Activated CD8-positive, alpha-beta memory T cell treated with anti-CD3 and anti-CD28 coated beads for 48 hours (primary cell): Measurements from ENCODE around the gene LPP.
"Not testable (repeated sequence)": the region's sequence is repeated elsewhere in the genome, so short reads cannot be mapped to it uniquely, and the experiment has no call there.

Source experiments
- DNase-seq, 3 experiments: peaks; one replicate each; pipeline ENCODE4 v3.0.0-alpha.2; 2020; ENCODE audit warnings: low read depth in 2 of 3, low spot score in 2 of 3

LPP gene

GRCh38 chr3:188396251-188396650 lies 242.3 kb downstream of the LPP start:
- DNase-seq = no peak

GRCh38 chr3:188396900-188397299 lies 242.9 kb downstream of the LPP start:
- DNase-seq = no peak

DNA sequence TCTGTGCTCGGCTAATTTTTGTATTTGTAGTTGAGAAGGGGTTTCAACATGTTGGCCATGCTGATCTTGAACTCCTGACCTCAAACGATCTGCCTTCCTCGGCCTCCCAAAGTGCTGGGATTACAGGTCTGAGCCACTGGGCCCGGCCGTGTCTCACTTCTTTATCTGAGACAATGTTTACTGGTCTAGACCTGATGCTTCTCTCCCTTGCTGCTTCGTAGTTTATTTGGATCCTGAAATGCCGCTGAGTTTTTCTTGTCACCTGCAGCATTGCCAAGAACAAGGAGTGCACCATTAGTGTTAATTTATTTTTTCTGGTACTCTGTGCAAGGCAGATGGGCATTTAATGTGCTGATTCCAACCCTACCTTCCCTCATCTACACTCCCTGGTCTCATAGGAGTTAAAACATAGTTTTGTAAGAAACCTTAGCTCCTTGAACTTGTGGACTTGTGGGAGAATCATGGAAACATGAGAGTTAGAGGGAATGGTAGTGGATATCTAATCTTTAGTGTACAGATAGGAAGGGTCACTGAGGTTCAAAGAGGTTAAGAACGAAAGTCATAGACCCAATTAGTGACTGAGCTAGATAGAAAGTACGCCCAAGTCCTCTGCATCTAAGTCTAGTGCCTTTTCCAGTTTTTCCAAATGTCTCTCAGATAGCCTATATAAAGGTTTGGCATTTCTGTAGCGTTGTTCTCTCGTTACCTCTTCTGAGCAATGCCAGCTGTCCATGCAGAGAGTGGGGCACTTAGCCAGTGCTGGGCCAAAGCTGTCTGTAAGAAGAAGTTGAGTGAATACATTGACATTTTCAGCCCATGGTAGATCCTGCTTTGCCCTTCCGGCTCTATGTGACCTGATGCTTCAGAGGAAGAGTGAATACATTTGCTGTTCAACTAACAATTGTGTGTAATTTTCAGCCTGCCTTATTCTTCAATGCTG lies 244.1 kb downstream of the LPP start:
- no peak for DNase-seq

- no peak for DNase-seq
Observed at GRCh38 chr3:188400494-188401243, 246.7 kb downstream of the LPP start.

- no peak for DNase-seq
Observed at GRCh38 chr3:188401244-188401993, 247.5 kb downstream of the LPP start.

- no peak for DNase-seq
Observed at GRCh38 chr3:188402229-188402628, 248.3 kb downstream of the LPP start.

DNA sequence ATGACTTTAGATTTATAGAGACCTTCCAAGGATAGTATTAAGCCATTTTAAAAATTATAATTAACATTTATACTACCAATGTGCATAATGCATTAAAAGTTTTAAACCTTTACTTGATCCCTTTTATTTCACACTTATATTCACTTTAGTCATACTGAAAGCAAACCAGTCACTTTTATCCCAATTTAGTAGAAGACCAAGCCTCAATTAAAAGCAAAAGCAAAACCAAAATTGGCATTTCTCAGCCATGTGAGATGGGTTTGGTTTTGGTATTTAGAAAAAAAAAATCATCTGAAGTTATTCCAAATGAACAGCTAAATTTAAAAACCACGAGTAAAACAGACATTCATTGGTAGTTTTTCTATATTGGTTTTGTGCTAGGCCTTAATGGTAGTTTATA lies 249.4 kb downstream of the LPP start:
- no peak for DNase-seq

- DNase-seq = no peak
Observed at GRCh38 chr3:188404124-188404523, 250.2 kb downstream of the LPP start.

DNA sequence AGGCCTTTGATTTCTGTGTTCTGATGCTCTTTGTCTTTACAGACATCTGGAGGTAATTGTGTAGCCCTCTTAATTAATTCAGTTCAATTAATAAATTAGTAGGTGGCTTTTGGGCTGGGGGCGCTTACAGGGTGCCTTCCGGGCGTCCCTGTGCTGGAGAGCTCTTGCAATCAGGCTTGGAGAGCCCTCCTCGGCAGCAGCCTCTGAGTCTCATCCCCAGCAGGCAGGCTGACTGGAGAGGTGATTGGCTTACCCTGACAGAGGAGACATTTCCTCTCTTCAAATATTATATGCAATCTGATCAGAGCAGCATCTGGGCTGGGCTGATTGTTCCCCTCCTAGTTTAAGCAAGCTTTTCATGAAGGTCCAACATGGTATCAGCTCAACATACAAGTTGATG lies 250.7 kb downstream of the LPP start:
- no peak for DNase-seq

- DNase-seq = no peak
Observed at GRCh38 chr3:188407158-188407880, 253.4 kb downstream of the LPP start.

DNA sequence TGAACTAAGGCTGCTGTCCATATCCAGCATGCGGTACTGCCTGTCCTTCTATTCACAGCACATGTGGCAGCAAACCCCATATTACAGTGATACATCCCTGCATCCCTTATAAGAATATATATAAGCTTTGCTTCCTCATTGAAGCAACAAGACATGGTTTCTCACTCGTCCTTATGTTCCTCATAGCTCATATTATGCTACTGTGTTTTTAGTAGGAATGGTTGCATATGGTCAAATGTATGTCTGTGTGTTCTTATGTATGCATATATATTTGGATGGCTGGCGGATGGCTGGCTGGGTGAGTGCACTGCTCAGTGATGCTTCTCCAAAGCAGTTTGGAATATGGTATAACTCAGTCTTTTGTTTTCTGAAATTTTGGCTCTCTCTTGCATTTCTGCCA lies 254.9 kb downstream of the LPP start:
- DNase-seq = no peak

DNA sequence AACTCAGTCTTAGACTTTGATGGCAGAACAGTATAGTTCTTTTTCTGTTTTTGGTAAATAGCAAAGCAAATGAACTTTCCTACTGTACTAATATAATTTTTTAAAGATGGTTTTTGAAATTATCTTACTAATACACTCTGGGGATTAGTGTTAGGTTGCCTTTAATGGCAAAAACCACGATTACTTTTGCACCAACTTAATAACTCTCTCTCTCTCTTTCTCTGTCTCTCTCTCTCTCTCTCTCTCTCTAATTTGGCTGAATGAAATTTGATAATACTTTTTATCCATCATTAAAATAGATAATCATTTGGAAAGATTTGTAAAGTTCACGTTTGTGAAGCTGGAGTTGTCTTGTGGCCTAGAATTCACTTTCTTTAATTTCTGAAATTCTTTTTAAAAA lies 257.8 kb downstream of the LPP start:
- DNase-seq = no peak

DNA sequence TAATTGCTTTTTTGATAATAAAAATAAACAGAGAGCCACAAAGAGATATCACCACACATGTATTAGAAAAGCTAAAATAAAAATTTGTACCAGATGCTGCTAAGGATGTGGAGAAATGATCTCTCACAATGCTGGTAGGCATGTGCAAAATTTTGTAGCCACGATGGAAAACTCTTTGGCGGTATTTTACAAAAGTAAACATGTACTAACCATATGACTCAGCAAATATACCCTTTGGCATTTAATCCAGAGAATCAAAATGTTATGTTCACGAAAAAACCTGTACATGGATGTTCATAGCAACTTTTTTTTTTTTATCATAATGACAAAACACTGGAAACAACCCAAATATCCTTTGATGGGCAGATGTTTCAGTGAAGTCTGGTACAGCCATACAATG lies 261.2 kb downstream of the LPP start:
- DNase-seq = no peak

DNA sequence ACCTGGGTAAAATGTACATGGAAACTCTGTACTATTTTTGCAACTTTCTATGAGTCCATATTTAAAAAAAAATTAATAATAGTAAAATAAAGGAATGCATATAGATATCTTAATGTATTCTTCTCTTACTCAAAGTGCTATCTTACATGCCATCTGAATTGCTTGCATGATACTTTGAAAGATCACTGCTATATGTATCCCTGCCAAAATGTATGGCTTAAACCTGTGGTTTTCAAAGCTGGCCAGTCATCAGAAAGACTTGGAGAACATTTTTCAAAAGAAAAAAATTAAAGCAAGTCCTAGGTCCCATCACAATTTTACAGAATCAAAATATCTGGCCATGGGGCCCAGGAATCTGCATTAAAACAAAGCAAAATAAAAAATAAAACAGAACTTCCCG lies 262.1 kb downstream of the LPP start:
- DNase-seq = no peak

GRCh38 chr3:188417271-188417696 lies 263.3 kb downstream of the LPP start:
- no peak for DNase-seq

- no peak for DNase-seq
Observed at GRCh38 chr3:188417766-188418165, 263.8 kb downstream of the LPP start.

DNA sequence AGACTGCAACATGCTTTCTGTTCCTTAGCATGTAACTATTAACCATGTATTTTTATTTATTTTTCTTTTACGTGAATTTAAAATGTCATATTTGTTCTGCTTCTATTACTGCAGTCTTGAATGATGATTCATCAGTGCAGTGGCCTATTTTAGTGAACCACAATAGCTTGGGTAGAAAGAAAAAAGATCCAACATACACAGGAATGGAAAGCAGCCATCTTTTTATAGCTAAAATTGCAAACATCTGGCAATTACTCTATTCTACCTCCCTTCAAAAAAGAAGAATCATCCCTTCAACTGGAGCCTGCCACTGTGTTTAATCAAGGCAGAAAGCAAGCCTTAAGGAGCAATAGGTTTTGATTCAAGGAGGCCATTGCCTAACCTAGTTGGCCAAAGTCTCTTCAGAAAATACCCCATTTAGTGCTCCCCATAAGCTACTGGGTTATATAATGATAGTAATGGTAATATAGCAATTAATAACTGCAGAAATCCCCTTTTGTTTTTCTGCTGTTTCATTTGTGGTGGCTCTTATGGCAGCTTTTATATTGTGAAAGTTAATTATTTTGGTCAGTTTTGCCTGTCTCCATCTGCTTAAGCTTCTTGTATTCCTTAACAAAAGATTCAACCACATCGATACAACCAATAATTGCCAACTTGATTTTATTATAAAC lies 267.3 kb downstream of the LPP start:
- DNase-seq = no peak

DNA sequence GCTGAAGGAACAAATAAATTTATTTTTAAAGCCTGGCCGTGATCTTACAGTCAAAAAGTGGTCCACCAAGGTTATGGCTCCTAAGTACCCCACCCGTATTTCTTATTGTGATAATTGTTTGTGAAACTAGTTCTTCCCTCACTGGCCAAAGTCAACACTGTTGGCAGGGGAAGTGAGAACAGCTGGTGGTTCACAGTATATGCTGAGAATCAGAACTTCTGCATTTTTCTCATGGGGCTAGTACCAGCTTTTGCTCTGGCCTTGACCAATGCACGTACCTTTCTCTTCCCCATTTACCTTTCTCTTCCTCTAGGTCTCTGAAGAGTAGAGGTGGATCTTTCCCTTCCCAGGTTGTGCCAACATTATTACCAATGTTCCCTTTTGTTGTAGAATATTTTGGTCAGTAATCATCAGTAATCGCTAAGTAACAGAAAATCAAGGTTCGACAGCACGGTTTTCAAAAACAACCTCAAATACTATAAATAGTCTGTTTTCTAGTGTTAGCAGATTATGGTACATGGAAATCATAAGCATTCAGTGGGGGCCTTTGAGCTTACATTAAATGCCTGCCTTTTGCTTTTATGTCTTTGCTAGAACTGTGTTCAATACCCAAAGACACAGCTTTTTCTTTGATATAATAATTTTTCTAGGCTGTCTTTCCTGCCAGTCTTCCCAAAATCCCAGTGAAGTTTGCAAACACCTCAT lies 268.0 kb downstream of the LPP start:
- DNase-seq = no peak

DNA sequence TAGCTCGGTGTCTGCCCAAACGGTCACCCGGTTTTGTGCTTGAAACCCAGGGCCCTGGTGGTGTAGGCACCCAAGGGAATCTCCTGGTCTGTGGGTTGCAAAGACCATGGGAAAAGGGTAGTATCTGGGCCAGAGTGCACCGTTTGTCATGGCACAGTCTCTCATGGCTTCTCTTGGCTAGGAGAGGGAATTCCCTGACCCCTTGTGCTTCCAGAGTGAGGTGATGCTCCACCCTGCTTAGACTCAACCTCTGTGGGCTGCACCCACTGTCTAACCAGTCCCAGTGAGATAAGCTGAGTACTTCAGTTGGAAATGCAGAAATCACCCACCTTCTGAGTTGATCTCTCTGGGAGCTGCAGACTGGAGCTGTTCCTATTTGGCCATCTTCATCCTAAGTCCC lies 274.0 kb downstream of the LPP start:
- DNase-seq = not testable (repeated sequence)

DNA sequence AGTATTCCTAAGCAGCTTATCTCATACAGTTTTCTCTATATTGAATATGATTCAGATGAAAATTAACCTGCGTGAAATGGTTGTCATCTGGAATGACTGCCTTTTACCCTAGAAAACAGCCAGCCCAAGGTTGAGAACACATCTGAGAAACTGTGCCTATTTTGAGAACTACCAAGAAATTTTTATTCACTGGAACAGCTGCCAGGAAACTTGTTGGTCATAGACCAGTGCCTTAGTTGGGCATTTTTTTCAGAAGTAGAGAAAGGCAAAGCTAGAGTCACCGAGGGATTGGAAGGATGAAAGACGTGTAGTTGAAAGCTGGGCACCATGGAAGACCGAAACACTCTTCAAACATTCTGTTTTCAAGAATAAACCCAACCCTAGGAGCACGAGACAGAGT lies 277.1 kb downstream of the LPP start:
- DNase-seq = no peak
